Body of pancreas (tissue), 4 donors: ENCODE results near the gene DNAJC4. TPM values are rescaled to one million over a fixed set of nuclear protein-coding genes. Genes with fewer than 3 reads are reported as not detected.

Source experiments
- ATAC-seq: fragments of 150-250 bp; one replicate; pipeline ENCODE4 v1.9.1; 2016
- DNase-seq, 4 donors: peaks; one replicate each; pipeline ENCODE4 v3.0.0-alpha.2; 2019
- H3K27ac ChIP-seq, 4 donors: fragments of 200-600 bp; sonication (generic); 1 replicate in 3 of 4; 2 replicates in 1 of 4; pipeline versions ENCODE4 v1.5.1 to v1.6.1; 2016 to 2019; ENCODE audit warnings: mild to moderate bottlenecking in 1 of 4, mixed read lengths in 1 of 4, moderate library complexity in 1 of 4
- H3K27me3 ChIP-seq, 2 donors: fragments of 200-600 bp; sonication (generic); one replicate each; pipeline ENCODE4 v1.6.0; 2016; ENCODE audit warnings: mild to moderate bottlenecking in 1 of 2
- H3K36me3 ChIP-seq, 2 donors: fragments of 200-600 bp; sonication (generic); replicated peaks in 1 of 2; 2 replicates each; pipeline ENCODE4 v1.5.1; 2016; ENCODE audit warnings: low read depth in 2 of 2; ENCODE audit not compliant: insufficient read depth in 1 of 2
- H3K4me1 ChIP-seq: fragments of 200-600 bp; sonication (generic); one replicate; pipeline ENCODE4 v1.6.0; 2016
- H3K4me3 ChIP-seq, 2 donors: fragments of 200-600 bp; sonication (generic); 1 replicate in 1 of 2; 2 replicates in 1 of 2; pipeline ENCODE4 v1.5.1; 2016 to 2019
- H3K9me3 ChIP-seq, 3 donors: fragments of 200-600 bp; sonication (generic); 1 replicate in 2 of 3; 2 replicates in 1 of 3; pipeline ENCODE4 v1.5.1; 2016
- CTCF ChIP-seq, 7 experiments: fragments of 450-650 bp in 4 of 7; fragments of 200-600 bp in 3 of 7; sonication (generic) in 3 of 7; IDR thresholded peaks; one replicate each; pipeline ENCODE4 v1.5.1; 2016 to 2019; ENCODE audit warnings: antibody characterized with exemption in 7 of 7
- POLR2A ChIP-seq, 3 donors: fragments of 450-650 bp; IDR thresholded peaks; one replicate each; pipeline ENCODE4 v1.6.1; 2016; ENCODE audit warnings: antibody characterized with exemption in 3 of 3, mild to moderate bottlenecking in 2 of 3
- WGBS, 2 donors: methylation state at CpG; one replicate each; pipeline ENCODE4 v1.1.5; 2017; 5-methylcytosine and 5-hydroxymethylcytosine counted together
- intact Hi-C: fragments of 100-400 bp; cut with DNase I; formaldehyde crosslinking; loops from one replicate; pipeline ENCODE4 v1.15.1; 2023
- total RNA-seq, 2 donors: library from RNA; depleted of rRNA; stranded (reverse); fragments of >200 nt; gene quantifications; one replicate each; pipeline ENCODE4 v1.1.0, GENCODE V29; 2016

The DNAJC4 gene
- total RNA-seq, 2 donors from 2014 or later, result 23.6 to 56.7 TPM

- ATAC-seq, result no peak
- Histone ChIP-seq H3K27me3 (no peaks in the 10 kb centered on the region), H3K4me1 (peaks cover 71% of the 10 kb centered on the region), H3K36me3 (no peaks in the 10 kb centered on the region), H3K27ac (peak overlapping the region; percentile 98 to 100 (median 100)), H3K9me3 (no peaks in the 10 kb centered on the region), H3K4me3 (peak overlapping the region; percentile 78 to 85)
- peak; percentile 60 to 100 (median 81) for DNase-seq
- TF ChIP-seq CTCF (IDR thresholded peaks at IDR 0.05), result no peak
- peak; percentile 35 to 59 (median 53) for TF ChIP-seq POLR2A (IDR thresholded peaks at IDR 0.05)
- 0 to 1% methylated on average over 12 to 63 of the region's 63 CpGs for WGBS, 2 donors
- intact Hi-C loops, result no loop called here
Observed at GRCh38 chr11:64241491-64242374, 11.4 kb downstream of the DNAJC4 start.

GRCh38 chr11:64243236-64243854, 13.0 kb downstream of the DNAJC4 start:
- no peaks in the 10 kb centered on the region for H3K36me3 ChIP-seq
- H3K4me1 ChIP-seq, result peaks cover 67% of the 10 kb centered on the region
- peak overlapping the region; percentile 98 to 100 (median 100) for H3K27ac ChIP-seq
- H3K27me3 ChIP-seq, result no peaks in the 10 kb centered on the region
- DNase-seq (no peak), ATAC-seq (no peak)
- WGBS, 2 donors, result 74 to 75% methylated on average over 8 of the region's 8 CpGs
- intact Hi-C loops, result no loop called here
- no peak overlapping the region for H3K4me3 ChIP-seq
- no peak for TF ChIP-seq CTCF (IDR thresholded peaks at IDR 0.05)
- no peak for TF ChIP-seq POLR2A (IDR thresholded peaks at IDR 0.05)
- no peaks in the 10 kb centered on the region for H3K9me3 ChIP-seq

- 33 to 38% methylated on average over 5 of the region's 5 CpGs for WGBS, 2 donors
- Histone ChIP-seq H3K9me3 (no peaks in the 10 kb centered on the region), H3K27me3 (no peaks in the 10 kb centered on the region), H3K4me1 (peaks cover 60% of the 10 kb centered on the region), H3K4me3 (no peak overlapping the region), H3K36me3 (no peaks in the 10 kb centered on the region), H3K27ac (peak overlapping the region in 3 of 4 donors; percentile 91 to 100 (median 94))
- TF ChIP-seq CTCF (IDR thresholded peaks at IDR 0.05) (no peak), POLR2A (IDR thresholded peaks at IDR 0.05) (no peak)
- no peak for DNase-seq
- intact Hi-C loops, result no loop called here
- ATAC-seq, result no peak
Observed at GRCh38 chr11:64244107-64244506, 13.8 kb downstream of the DNAJC4 start.

GRCh38 chr11:64244966-64245365, 14.6 kb downstream of the DNAJC4 start:
- peak overlapping the region; percentile 91 to 94 (median 92) for H3K27ac ChIP-seq
- no peak overlapping the region for H3K4me3 ChIP-seq
- no peak for DNase-seq
- no peak for TF ChIP-seq CTCF (IDR thresholded peaks at IDR 0.05)
- TF ChIP-seq POLR2A (IDR thresholded peaks at IDR 0.05), result no peak
- no peak for ATAC-seq
- intact Hi-C loops, result no loop called here
- no peaks in the 10 kb centered on the region for H3K9me3 ChIP-seq
- H3K27me3 ChIP-seq, result no peaks in the 10 kb centered on the region
- peaks cover 51% of the 10 kb centered on the region for H3K4me1 ChIP-seq
- no peaks in the 10 kb centered on the region for H3K36me3 ChIP-seq
- 0 to 5% methylated on average over 2 to 6 of the region's 6 CpGs for WGBS, 2 donors
